Esophagus (tissue), 2 donors: Measurements from ENCODE around the gene ATP9A. TPM values are rescaled to one million over a fixed set of nuclear protein-coding genes. Genes with fewer than 3 reads are reported as not detected.
"Not testable (repeated sequence)": the region's sequence is repeated elsewhere in the genome, so short reads cannot be mapped to it uniquely, and the experiment has no call there.

Source experiments
- H3K27ac ChIP-seq, 2 donors: one replicate each; pipeline ENCODE4 v1.5.1; 2013; ENCODE audit warnings: low read depth in 2 of 2, mild to moderate bottlenecking in 2 of 2, inconsistent platforms in 1 of 2, low read length in 1 of 2, moderate library complexity in 1 of 2
- H3K27me3 ChIP-seq, 2 donors: one replicate each; pipeline ENCODE4 v1.6.1; 2013; ENCODE audit warnings: low read length in 2 of 2, control low read depth in 1 of 2, mild to moderate bottlenecking in 1 of 2; ENCODE audit not compliant: insufficient read depth in 2 of 2, control insufficient read depth in 1 of 2
- H3K36me3 ChIP-seq, 2 donors: one replicate each; pipeline ENCODE4 v1.6.1; 2013; ENCODE audit warnings: low read length in 1 of 2; ENCODE audit not compliant: control insufficient read depth in 2 of 2, insufficient read depth in 2 of 2
- H3K4me1 ChIP-seq, 2 donors: one replicate each; pipeline ENCODE4 v1.6.1; 2013; ENCODE audit warnings: low read length in 1 of 2; ENCODE audit not compliant: control insufficient read depth in 2 of 2, insufficient read depth in 2 of 2
- H3K4me3 ChIP-seq, 2 donors: one replicate each; pipeline ENCODE4 v1.5.1; 2013; ENCODE audit warnings: low read length in 2 of 2, mild to moderate bottlenecking in 2 of 2, low read depth in 1 of 2, moderate library complexity in 1 of 2
- H3K9me3 ChIP-seq, 2 donors: one replicate each; pipeline ENCODE4 v1.6.1; 2013; ENCODE audit warnings: mild to moderate bottlenecking in 2 of 2, low read depth in 1 of 2, low read length in 1 of 2, moderate library complexity in 1 of 2; ENCODE audit not compliant: control insufficient read depth in 2 of 2, insufficient read depth in 1 of 2
- WGBS, 2 donors: extraction: QIAGEN DNeasy Blood & Tissue Kit; methylation state at CpG; one replicate each; pipeline ENCODE4 v1.1.7; 2013; 5-methylcytosine and 5-hydroxymethylcytosine counted together
- polyA plus RNA-seq, 2 donors: library from polyadenylated mRNA; stranded (reverse); fragments of 200-250 nt; gene quantifications; one replicate each; pipeline ENCODE4 v1.2.3, GENCODE V29; 2013
- donor health status: healthy with polysubstance abuse.
- donor health status: Bipolar disorder and iron deficiency.

ATP9A gene
- polyA plus RNA-seq, 2 donors = 5.0 to 7.5 TPM

- Histone ChIP-seq H3K27ac (no peak overlapping the region), H3K36me3 (no peaks in the 10 kb centered on the region), H3K9me3 (no peaks in the 10 kb centered on the region), H3K4me3 (no peak overlapping the region), H3K27me3 (no peaks in the 10 kb centered on the region), H3K4me1 (peaks cover 4 to 9% of the 10 kb centered on the region in 2 donors)
- 71 to 80% methylated on average over 3 of the region's 3 CpGs for WGBS, 2 donors
Measured at GRCh38 chr20:51756653-51757052, 11.5 kb downstream of the ATP9A start.

GRCh38 chr20:51753220-51753619 lies 15.0 kb downstream of the ATP9A start:
- not testable (repeated sequence) for H3K27me3 ChIP-seq, H3K27ac ChIP-seq, H3K9me3 ChIP-seq, H3K36me3 ChIP-seq, H3K4me1 ChIP-seq, H3K4me3 ChIP-seq
- WGBS, 2 donors = 93 to 95% methylated on average over 8 of the region's 8 CpGs

- no peaks in the 10 kb centered on the region for H3K27me3 ChIP-seq
- H3K27ac ChIP-seq = peak overlapping the region; percentile 67 to 68
- H3K9me3 ChIP-seq = no peaks in the 10 kb centered on the region
- 29 to 36% methylated on average over 9 of the region's 9 CpGs for WGBS, 2 donors
- H3K4me1 ChIP-seq = peaks cover 3 to 10% of the 10 kb centered on the region in 2 donors
- H3K4me3 ChIP-seq = no peak overlapping the region
- H3K36me3 ChIP-seq = no peaks in the 10 kb centered on the region
Measured at GRCh38 chr20:51752343-51752951, 15.7 kb downstream of the ATP9A start.

GRCh38 chr20:51750770-51751388 lies 17.3 kb downstream of the ATP9A start:
- no peaks in the 10 kb centered on the region for H3K9me3 ChIP-seq
- peak overlapping the region; percentile 14 to 69 for H3K27ac ChIP-seq
- WGBS, 2 donors = 87% methylated on average over 10 of the region's 10 CpGs
- H3K36me3 ChIP-seq = no peaks in the 10 kb centered on the region
- no peak overlapping the region for H3K4me3 ChIP-seq
- H3K27me3 ChIP-seq = no peaks in the 10 kb centered on the region
- peaks cover 0 to 10% of the 10 kb centered on the region in 2 donors for H3K4me1 ChIP-seq

GRCh38 chr20:51750037-51750769 lies 18.0 kb downstream of the ATP9A start:
- Histone ChIP-seq H3K36me3 (no peaks in the 10 kb centered on the region), H3K27ac (peak overlapping the region; percentile 14 to 69), H3K9me3 (no peaks in the 10 kb centered on the region), H3K4me3 (no peak overlapping the region), H3K27me3 (no peaks in the 10 kb centered on the region), H3K4me1 (peaks cover 0 to 10% of the 10 kb centered on the region in 2 donors)
- 42 to 52% methylated on average over 19 of the region's 19 CpGs for WGBS, 2 donors

GRCh38 chr20:51749674-51750036 lies 18.5 kb downstream of the ATP9A start:
- no peak overlapping the region for H3K4me3 ChIP-seq
- H3K27ac ChIP-seq = peak overlapping the region in 1 of 2 donors; percentile 14
- no peaks in the 10 kb centered on the region for H3K36me3 ChIP-seq
- no peaks in the 10 kb centered on the region for H3K27me3 ChIP-seq
- WGBS, 2 donors = 11 to 20% methylated on average over 1 of the region's 1 CpG
- no peaks in the 10 kb centered on the region for H3K9me3 ChIP-seq
- H3K4me1 ChIP-seq = peaks cover 0 to 10% of the 10 kb centered on the region in 2 donors

- Histone ChIP-seq H3K4me3 (no peak overlapping the region), H3K27ac (no peak overlapping the region), H3K9me3 (no peaks in the 10 kb centered on the region), H3K27me3 (no peaks in the 10 kb centered on the region), H3K36me3 (no peaks in the 10 kb centered on the region), H3K4me1 (peaks cover 0 to 14% of the 10 kb centered on the region in 2 donors)
- WGBS, 2 donors = 70 to 76% methylated on average over 7 of the region's 7 CpGs
Measured at GRCh38 chr20:51747182-51747911, 20.8 kb downstream of the ATP9A start.

GRCh38 chr20:51745804-51746203 lies 22.4 kb downstream of the ATP9A start:
- no peaks in the 10 kb centered on the region for H3K9me3 ChIP-seq
- 90 to 95% methylated on average over 3 of the region's 3 CpGs for WGBS, 2 donors
- no peak overlapping the region for H3K4me3 ChIP-seq
- peaks cover 0 to 13% of the 10 kb centered on the region in 2 donors for H3K4me1 ChIP-seq
- no peaks in the 10 kb centered on the region for H3K27me3 ChIP-seq
- no peak overlapping the region for H3K27ac ChIP-seq
- no peaks in the 10 kb centered on the region for H3K36me3 ChIP-seq

GRCh38 chr20:51740838-51741237 lies 27.4 kb downstream of the ATP9A start:
- H3K4me1 ChIP-seq = peaks cover 0 to 11% of the 10 kb centered on the region in 2 donors
- no peaks in the 10 kb centered on the region for H3K36me3 ChIP-seq
- H3K9me3 ChIP-seq = no peaks in the 10 kb centered on the region
- no peak overlapping the region for H3K27ac ChIP-seq
- WGBS, 2 donors = 91 to 94% methylated on average over 3 of the region's 3 CpGs
- no peak overlapping the region for H3K4me3 ChIP-seq
- H3K27me3 ChIP-seq = no peaks in the 10 kb centered on the region
